Mammary epithelial cell (primary cell): Measurements from ENCODE around the gene WDR31.

Source experiments
- CTCF ChIP-seq, 2 donors: IDR thresholded peaks in 1 of 2; conservative IDR thresholded peaks in 1 of 2; 2 replicates each; pipeline ENCODE4 v1.5.1; 2011 to 2012; ENCODE audit warnings: inconsistent platforms in 2 of 2, low read length in 2 of 2, mild to moderate bottlenecking in 2 of 2, control low read depth in 1 of 2, low read depth in 1 of 2; ENCODE audit not compliant: insufficient read depth in 1 of 2; ENCODE audit errors: extremely low read depth in 1 of 2
- EZH2 ChIP-seq: IDR thresholded peaks from 2 replicates; pipeline ENCODE4 v1.6.1; 2012; ENCODE audit warnings: low read length, inconsistent platforms, borderline replicate concordance

- TF ChIP-seq CTCF (conservative IDR thresholded peaks at IDR 0.05 in 1 of 2, IDR thresholded peaks at IDR 0.05 in 1 of 2; ENCODE audit: extremely low read depth in 1 of 2, insufficient read depth in 1 of 2, low read depth in 1 of 2, low read length in 2 of 2) (no peak), EZH2 (no peak)
These were observed 51.0 kb downstream of the WDR31 start for GRCh38 chr9:113289091-113289490.
